GM18907 (cell line): ENCODE measurements around the gene NDUFS8.

Source experiments
- ATAC-seq: cut with Tn5 transposase; IDR thresholded peaks from one replicate; pipeline ENCODE4 v1.9.1; 2021; ENCODE audit warnings: mild to moderate bottlenecking, moderate library complexity; ENCODE audit not compliant: unreplicated experiment

Gene NDUFS8

DNA sequence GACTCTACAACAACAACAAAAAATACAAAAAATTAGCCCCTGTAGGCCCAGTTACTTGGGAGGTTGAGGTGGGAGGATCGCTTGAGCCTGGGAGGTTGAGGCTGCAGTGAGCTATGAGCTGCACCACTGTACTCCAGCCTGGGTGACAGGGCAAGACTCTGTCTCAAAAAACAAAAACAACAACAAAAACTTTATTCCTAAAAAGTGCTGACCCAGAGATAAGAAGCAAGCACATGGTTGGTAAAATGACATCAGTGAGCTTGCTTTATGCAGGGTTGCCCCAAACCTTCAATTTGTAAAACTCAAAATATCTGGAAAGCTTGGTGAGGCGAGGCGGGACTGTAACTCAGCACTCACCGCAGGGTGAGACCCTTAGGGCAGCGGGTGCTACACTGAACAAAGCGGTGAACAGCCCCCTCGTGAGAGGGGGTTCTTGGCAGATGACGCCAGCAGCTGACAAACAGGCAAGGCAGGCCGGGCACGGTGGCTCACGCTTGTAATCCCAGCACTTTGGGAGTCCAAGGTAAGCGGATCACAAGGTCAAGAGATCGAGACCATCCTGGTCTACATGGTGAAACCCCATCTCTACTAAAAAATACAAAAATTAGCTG is 4.9 kb downstream of the NDUFS8 start:
- ATAC-seq = no peak

DNA sequence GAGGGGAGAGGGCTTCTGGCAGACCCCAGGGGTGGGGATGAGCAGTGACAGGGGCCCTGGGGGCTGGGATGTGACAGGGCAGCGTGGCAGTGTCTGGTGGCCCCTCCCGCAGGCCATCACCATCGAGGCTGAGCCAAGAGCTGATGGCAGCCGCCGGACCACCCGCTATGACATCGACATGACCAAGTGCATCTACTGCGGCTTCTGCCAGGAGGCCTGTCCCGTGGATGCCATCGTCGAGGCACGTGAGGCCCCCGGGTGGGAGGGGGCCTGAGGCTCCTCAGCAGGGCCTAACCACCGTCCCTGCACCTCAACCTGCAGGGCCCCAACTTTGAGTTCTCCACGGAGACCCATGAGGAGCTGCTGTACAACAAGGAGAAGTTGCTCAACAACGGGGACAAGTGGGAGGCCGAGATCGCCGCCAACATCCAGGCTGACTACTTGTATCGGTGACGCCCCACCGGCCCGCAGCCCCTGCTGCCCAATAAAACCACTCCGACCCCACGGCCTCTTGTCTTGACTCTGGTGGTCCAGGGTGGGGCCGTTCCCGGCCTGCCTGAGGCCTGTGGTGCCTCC is 5.7 kb downstream of the NDUFS8 start:
- no peak for ATAC-seq

- ATAC-seq = no peak
Observed at GRCh38 chr11:68036717-68037239, 6.3 kb downstream of the NDUFS8 start.

- ATAC-seq = no peak
Observed at GRCh38 chr11:68037411-68038225, 7.1 kb downstream of the NDUFS8 start.

DNA sequence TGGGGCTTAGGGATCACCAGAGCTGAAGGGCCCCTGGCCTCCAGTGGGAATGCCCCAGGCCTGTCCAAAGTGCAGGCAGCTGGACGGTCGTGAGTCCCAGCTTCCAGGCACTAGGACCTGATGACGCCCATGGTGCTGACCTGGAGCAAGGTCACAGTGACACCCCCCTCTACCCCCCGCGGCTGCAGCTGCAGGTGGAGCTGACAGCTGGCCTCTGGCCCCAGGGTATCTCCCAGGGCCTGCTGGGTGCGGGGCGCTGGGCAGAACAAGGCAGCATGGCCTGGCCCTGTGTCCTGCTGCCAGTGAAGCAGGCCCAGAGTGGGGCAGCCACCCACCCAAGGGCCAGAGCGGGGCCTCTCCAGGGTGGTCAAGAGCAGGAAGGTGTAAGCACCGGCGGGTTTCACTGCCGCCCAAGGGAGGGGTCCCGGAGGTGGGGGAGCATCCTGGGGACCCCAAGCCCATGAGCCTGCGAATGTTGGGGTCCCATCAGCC is 7.8 kb downstream of the NDUFS8 start:
- no peak for ATAC-seq

- no peak for ATAC-seq
Observed at GRCh38 chr11:68038718-68039525, 8.4 kb downstream of the NDUFS8 start, which contains the start of gene TCIRG1. TSS of gene TCIRG1 (plus strand) at chr11:68039025. CDS start at chr11:68041272, 2,247 bp downstream.

DNA sequence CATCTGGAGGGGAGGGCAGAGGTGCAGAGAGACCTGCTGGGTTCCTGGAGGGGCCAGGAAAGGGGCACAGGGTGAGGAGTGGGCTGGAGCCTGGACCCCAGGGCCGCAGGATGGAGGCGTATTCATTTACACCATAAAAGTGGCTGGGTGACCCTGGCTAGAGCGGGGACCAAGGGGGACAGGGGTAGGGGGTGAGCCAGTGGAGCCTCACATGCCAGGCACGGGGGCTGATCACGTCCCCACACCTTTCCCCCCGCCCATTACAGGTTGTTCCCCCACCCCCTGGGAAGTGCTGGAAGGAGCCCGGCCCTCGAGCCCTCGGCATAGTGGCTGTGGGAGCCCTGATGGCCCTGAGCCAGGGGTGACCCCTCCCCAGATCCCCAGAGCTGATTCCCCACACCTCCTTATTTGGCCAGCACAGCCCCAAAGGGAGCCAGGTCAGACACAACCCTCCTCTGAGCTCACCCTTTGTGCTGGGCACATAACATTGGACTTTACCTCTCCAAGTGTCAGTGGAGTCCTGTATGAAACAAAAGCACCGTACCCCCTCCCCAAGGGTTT is 9.1 kb downstream of the NDUFS8 start:
- ATAC-seq = no peak

GRCh38 chr11:68040101-68040956 is 9.8 kb downstream of the NDUFS8 start:
- ATAC-seq = peak; percentile 50

- ATAC-seq = no peak
Observed at GRCh38 chr11:68040957-68041591, 10.6 kb downstream of the NDUFS8 start.

DNA sequence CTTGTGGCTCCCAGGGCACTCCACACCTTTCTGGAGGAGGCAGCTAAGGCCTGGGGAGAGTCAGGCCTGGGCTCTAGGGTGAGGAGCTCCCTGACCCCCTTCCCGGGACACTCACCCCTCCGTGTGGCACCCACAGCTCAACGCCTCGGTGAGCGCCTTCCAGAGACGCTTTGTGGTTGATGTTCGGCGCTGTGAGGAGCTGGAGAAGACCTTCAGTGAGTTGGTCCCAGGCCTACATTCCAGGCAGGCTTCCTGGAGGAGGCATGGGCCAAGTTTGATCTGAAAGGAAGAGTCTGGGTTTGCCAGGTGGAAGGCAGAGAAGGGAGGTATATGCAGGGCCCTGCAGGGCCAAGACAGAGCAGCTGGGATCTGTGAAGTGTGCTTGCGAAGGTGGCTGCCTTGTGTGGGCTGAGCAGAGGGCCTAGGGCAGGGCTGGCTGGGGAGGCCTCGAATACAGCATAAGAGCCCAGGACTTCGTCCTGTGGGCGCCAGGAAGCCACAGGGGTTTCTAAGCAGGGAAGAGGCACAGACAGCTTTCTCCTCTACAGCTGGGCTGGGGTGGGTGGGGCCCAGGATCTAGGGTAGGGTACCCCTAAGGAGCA is 11.2 kb downstream of the NDUFS8 start:
- ATAC-seq = no peak

DNA sequence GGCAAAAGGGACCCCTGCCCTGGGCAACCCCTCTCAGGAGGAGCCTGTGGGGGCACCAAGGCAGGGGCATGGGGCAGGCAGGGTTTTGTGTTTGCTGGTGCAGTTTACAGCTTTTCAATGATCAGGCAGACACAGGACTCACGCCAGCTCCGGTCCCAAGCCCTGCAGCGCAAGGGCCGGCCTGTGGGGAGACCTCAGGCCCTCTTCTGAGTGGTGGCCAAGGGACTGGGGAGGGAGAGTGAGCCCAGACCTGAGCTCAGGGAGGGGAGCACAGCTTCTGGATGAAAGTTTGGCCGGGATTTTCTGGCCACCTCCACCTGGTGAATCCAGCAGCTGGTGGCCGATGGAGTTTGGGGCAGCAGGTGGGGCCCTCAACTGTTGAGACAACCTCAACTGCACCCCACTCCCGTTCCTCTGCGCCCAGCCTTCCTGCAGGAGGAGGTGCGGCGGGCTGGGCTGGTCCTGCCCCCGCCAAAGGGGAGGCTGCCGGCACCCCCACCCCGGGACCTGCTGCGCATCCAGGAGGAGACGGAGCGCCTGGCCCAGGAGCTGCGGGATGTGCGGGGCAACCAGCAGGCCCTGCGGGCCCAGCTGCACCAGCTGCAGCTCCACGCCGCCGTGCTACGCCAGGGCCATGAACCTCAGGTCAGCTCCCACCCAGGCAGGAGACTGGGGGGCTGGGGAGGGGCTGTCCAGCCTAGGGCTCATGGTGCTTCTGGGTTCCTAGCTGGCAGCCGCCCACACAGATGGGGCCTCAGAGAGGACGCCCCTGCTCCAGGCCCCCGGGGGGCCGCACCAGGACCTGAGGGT is 11.9 kb downstream of the NDUFS8 start:
- ATAC-seq = no peak

- no peak for ATAC-seq
Observed at GRCh38 chr11:68043029-68043348, 12.5 kb downstream of the NDUFS8 start.

DNA sequence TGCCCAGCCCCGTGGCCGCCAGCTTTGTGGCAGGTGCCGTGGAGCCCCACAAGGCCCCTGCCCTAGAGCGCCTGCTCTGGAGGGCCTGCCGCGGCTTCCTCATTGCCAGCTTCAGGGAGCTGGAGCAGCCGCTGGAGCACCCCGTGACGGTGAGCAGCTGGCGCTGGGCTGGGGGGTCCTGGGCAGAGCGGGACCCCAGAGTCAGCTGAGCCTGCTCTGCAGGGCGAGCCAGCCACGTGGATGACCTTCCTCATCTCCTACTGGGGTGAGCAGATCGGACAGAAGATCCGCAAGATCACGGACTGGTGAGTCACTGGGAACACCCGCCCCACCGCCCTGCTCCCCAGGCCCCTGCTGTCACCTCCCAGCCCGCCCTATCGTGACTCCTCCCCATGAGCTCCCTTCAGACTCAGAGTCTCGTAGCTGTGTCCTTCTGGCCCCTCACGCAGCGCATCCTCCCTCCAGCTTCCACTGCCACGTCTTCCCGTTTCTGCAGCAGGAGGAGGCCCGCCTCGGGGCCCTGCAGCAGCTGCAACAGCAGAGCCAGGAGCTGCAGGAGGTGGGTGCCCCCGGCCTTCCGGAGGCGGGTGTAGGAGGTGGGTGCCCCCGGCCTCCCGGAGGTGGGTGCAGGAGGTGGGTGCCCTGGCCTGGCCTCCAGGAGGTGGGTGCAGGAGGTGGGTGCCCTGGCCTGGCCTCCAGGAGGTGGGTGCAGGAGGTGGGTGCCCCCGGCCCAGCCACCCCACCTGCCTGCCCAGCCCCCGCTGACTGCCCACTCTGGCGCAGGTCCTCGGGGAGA is 13.1 kb downstream of the NDUFS8 start:
- ATAC-seq = no peak

- no peak for ATAC-seq
Observed at GRCh38 chr11:68044145-68044813, 13.8 kb downstream of the NDUFS8 start.

GRCh38 chr11:68044898-68045351 is 14.4 kb downstream of the NDUFS8 start:
- ATAC-seq = no peak

GRCh38 chr11:68047437-68048290 is 17.2 kb downstream of the NDUFS8 start:
- ATAC-seq = no peak
